ENCODE data around the gene ZNF358. TPM values are rescaled to one million over a fixed set of nuclear protein-coding genes. Genes with fewer than 3 reads are reported as not detected.
A peak's percentile ranks its signal among the peaks of the same experiment; 100 is the strongest.

ZNF358 gene
- total RNA-seq, 2 donors from 2014 or later: 40.2 to 93.6 TPM

DNA sequence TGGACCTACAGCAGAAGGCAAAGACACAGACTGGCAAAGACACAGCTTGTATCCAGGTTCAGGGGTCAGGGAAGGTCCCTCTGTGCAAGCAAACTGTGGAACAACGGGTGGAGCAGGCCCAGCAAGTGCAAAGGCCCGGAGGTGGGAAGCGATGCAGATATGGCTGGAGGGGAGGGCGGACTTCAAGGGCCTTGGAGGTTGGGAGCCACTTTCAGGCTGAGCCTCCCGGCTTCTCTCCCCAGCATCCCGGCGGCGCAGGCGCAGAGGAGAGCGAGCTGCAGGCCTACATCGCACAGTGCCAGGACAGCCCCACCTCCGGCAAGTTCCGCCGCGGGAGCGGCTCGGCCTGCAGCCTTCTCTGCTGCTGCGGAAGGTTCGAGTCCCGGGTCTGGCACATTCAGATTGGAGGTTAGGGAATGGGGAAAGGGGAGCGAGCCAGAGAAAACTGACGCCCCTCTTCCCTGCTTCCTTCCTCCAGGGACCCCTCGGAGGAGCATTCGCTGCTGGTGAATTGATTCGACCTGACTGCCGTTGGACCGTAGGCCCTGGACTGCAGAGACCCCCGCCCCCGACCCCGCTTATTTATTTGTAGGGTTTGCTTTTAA lies 17.5 kb downstream of the ZNF358 start:
- Histone ChIP-seq H3K36me3 (replicated peaks in 1 of 2; ENCODE audit: insufficient read depth in 1 of 2, low read depth in 2 of 2) (no peaks in the 10 kb centered on the region), H3K4me3 (peak overlapping the region; percentile 55 to 78), H3K27ac (peak overlapping the region; percentile 84 to 93 (median 88)), H3K9me3 (no peaks in the 10 kb centered on the region), H3K27me3 (no peaks in the 10 kb centered on the region), H3K4me1 (peaks cover 19% of the 10 kb centered on the region)
- 0 to 29% methylated on average over 10 to 30 of the region's 30 CpGs for WGBS, 2 donors
- peak; percentile 60 to 64 (median 62) for DNase-seq
- ATAC-seq: no peak
- intact Hi-C loops (cut with DNase I): no loop called here
- no peak for TF ChIP-seq POLR2A (IDR thresholded peaks at IDR 0.05)
- TF ChIP-seq CTCF (IDR thresholded peaks at IDR 0.05): no peak

DNA sequence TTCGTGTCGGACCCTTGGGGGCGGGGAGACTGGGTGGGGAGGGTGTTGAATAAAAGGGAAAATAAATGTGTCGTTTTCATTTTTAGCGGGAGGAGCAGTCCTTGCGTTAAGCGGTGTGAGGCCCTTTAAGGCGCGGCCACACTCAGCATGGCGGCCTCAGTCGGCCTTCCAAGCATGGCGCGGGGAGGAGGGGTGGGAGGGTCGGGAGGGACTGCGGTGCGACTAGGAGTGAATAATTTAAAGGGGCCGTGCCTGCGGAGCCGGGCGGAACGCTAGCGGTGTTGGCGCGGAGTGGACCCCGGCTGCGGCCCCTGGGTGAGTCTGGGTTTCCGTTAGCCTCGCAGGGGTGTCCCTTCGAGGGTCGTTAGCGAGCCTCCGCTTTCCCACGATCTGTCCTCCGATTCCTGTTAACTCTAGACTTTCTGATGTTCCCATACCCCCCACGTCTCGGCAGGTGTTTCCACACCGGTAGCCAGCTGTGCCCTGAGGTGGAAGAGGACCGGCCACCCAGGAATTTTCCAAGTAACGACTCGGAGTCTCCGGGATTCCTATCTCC lies 18.1 kb downstream of the ZNF358 start:
- DNase-seq (peak; percentile 90 to 91 (median 90)), ATAC-seq (peak; percentile 86)
- H3K4me3 ChIP-seq: peak overlapping the region; percentile 55 to 78
- TF ChIP-seq POLR2A (IDR thresholded peaks at IDR 0.05): peak; percentile 39 to 70 (median 62)
- no peak for TF ChIP-seq CTCF (IDR thresholded peaks at IDR 0.05)
- H3K4me1 ChIP-seq: peaks cover 19% of the 10 kb centered on the region
- peaks cover 0 to 2% of the 10 kb centered on the region in 2 donors for H3K36me3 ChIP-seq (replicated peaks in 1 of 2; ENCODE audit: insufficient read depth in 1 of 2, low read depth in 2 of 2)
- no peaks in the 10 kb centered on the region for H3K27me3 ChIP-seq
- no peaks in the 10 kb centered on the region for H3K9me3 ChIP-seq
- 0% methylated on average over 22 to 40 of the region's 41 CpGs for WGBS, 2 donors
- intact Hi-C loops (cut with DNase I): no loop called here
- peak overlapping the region; percentile 84 to 93 (median 88) for H3K27ac ChIP-seq

- Histone ChIP-seq H3K9me3 (no peaks in the 10 kb centered on the region), H3K36me3 (replicated peaks in 1 of 2; ENCODE audit: insufficient read depth in 1 of 2, low read depth in 2 of 2) (peaks cover 0 to 2% of the 10 kb centered on the region in 2 donors)
Measured at GRCh38 chr19:7534531-7535046, 18.7 kb downstream of the ZNF358 start.

GRCh38 chr19:7535047-7535997 lies 19.4 kb downstream of the ZNF358 start, which contains the start of gene PNPLA6:
Gene PNPLA6 (plus strand): TSS chr19:7535717. CDS start chr19:7535789, 72 bp downstream.
- H3K36me3 ChIP-seq (replicated peaks in 1 of 2; ENCODE audit: insufficient read depth in 1 of 2, low read depth in 2 of 2): peaks cover 0 to 7% of the 10 kb centered on the region in 2 donors
- H3K4me1 ChIP-seq: peaks cover 19% of the 10 kb centered on the region
- H3K27ac ChIP-seq: peak within 1 kb of the TSS; percentile 84 to 93 (median 88)
- peak; percentile 80 to 89 (median 89) for TF ChIP-seq POLR2A (IDR thresholded peaks at IDR 0.05)
- peak in 1 of 7 experiments; percentile 0 for TF ChIP-seq CTCF (IDR thresholded peaks at IDR 0.05)
- ATAC-seq: peak; percentile 88
- intact Hi-C loops (cut with DNase I): no loop called here
- H3K4me3 ChIP-seq: peak within 1 kb of the TSS; percentile 55 to 78
- H3K9me3 ChIP-seq: no peaks in the 10 kb centered on the region
- no peaks in the 10 kb centered on the region for H3K27me3 ChIP-seq
- WGBS, 2 donors: 0 to 1% methylated on average over 10 to 76 of the region's 76 CpGs
- peak; percentile 97 to 98 (median 97) for DNase-seq

More at GRCh38 chr19:7534531-7535046, 18.7 kb downstream of the ZNF358 start:
- Histone ChIP-seq H3K27ac (peak overlapping the region; percentile 84 to 93 (median 88)), H3K4me1 (peaks cover 19% of the 10 kb centered on the region), H3K27me3 (no peaks in the 10 kb centered on the region), H3K4me3 (peak overlapping the region; percentile 55 to 78)
- intact Hi-C loops (cut with DNase I): no loop called here
- peak; percentile 16 for ATAC-seq
- DNase-seq: peak; percentile 45 to 64 (median 58)
- TF ChIP-seq CTCF (IDR thresholded peaks at IDR 0.05) (no peak), POLR2A (IDR thresholded peaks at IDR 0.05) (no peak)
- WGBS, 2 donors: 0% methylated on average over 19 to 27 of the region's 27 CpGs

Data from body of pancreas (tissue), 4 donors.